ENCODE data around the gene SRRM2.

SRRM2 gene

DNA sequence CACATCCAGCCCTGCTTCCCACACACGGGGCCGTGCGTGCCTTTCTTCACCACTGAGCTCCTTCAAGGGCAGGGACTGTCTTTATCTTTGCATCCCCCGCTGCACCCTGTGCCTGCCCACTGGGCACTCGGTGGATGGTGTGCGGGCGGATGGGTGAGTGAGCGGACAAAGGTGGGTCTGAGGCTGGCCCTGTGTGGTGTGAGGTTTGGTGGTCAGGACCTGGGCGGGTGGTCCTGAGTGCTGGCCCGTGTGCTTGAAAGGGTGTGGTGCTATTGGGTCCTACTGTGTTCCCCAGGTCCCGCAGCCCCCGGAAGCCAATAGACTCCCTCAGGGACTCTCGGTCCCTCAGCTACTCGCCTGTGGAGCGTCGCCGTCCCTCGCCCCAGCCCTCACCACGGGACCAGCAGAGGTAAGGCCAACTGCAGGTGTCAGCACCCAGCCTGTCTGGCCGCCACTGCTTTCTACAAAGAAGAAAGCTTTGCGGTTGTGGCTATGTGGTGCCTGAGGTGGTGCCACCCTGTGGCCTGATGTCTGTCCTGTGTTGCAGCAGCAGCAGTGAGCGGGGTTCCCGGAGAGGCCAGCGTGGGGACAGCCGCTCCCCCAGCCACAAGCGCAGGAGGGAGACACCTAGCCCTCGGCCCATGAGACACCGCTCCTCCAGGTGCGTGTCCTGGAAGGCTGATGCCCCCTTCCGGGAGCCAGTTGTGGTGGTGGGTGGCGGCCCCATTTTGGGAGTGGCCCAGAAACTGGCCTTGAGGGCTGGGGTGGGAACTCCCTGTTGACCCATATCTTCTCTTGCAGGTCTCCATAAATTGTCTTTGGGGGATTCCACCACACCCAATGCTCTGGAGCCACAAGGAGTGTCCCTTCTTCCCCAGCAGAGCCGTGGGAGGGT, 17.9 kb downstream of the SRRM2 start:
- TF ChIP-seq, protein P1, sequence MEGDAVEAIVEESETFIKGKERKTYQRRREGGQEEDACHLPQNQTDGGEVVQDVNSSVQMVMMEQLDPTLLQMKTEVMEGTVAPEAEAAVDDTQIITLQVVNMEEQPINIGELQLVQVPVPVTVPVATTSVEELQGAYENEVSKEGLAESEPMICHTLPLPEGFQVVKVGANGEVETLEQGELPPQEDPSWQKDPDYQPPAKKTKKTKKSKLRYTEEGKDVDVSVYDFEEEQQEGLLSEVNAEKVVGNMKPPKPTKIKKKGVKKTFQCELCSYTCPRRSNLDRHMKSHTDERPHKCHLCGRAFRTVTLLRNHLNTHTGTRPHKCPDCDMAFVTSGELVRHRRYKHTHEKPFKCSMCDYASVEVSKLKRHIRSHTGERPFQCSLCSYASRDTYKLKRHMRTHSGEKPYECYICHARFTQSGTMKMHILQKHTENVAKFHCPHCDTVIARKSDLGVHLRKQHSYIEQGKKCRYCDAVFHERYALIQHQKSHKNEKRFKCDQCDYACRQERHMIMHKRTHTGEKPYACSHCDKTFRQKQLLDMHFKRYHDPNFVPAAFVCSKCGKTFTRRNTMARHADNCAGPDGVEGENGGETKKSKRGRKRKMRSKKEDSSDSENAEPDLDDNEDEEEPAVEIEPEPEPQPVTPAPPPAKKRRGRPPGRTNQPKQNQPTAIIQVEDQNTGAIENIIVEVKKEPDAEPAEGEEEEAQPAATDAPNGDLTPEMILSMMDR (IDR thresholded peaks at IDR 0.05), result peak; percentile 21; the same call in 1 of the 2 replicates
- TF ChIP-seq ZFX (IDR thresholded peaks at IDR 0.05; ENCODE audit: borderline replicate concordance), result no peak
- peak overlapping the region; percentile 34 for H3K27ac ChIP-seq

DNA sequence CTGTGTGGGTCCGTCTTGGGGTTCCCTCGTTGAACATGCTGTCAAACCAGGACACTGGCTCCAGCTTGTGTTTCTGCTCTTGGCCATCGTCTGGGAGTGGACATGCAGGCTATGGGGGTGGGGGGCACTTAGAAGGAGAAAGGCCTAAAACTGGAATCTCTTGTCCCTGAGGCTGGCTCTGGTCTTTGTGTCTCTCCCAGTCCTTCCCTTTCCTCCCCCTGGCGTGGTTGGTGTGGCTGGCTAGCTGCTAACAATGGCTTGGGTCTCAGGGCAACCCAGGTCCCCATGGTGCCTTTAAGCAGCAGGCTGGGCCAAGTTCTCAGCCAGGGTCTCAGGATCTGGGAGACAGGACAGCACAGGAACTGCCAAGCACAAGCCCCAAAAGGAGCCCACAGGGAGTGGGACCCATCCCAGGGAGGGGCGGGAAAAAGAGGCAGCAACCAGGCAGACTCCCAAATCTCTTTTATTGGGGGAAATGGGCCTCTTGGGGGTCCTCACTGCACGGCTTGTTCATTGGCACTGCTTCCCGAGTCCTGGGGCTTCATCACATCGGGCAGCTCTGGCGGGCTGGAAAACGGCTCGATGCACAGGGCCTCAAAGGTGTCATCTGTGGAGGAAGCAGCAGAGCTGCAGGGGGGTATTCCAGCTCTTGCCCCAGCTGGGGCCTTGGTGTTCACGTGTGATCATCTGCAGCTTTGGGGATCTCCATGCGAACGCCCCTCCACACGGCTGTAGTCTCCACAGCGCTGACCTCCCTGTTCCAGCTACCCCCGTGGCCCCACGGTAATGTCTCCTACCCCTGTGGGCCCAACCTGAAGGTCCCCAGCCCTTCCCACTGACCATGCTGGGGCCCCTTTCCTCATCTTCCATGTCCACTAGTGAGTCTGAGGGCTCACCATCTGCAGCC, 19.3 kb downstream of the SRRM2 start:
- peak overlapping the region; percentile 34 for H3K27ac ChIP-seq
- no peak for TF ChIP-seq ZFX (IDR thresholded peaks at IDR 0.05; ENCODE audit: borderline replicate concordance)
- TF ChIP-seq, protein P1 (IDR thresholded peaks at IDR 0.05), result no peak

DNA sequence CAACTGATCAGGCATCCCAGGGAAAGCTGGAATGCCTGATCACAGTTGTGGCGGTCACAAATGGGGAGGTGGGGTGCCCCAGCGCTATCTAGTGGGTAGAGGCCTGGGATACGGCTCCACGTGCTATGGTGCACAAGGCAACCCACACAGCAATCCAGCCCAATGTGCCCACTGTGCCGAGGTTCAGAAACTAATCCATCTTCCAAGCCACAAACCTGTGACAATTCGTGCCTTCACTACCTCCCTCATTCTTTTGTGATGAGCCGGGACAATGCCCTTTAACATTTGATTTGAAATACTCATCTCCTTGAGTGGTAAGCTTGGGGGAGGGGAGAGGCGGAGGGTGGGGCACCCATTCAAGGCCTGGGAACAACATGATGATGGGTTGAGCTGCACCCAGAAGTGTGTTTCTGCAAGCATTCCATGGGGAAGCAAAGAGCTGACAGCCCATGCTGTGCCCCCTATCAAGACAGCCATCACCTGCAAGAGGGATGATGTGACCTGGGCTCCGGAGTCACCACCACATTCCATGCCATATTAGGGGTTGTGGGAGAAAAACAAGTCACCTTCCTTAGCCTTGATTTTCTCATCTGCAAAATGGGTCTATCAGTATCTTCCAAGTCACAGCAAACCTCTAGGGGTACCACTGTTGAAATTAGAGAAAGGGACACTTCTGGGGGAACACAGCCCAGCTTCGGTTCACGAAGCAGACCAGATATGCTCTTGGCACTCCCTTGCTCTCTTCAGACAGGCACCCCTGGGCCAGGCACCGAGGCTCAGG, 20.9 kb downstream of the SRRM2 start:
- H3K27ac ChIP-seq, result peak overlapping the region; percentile 29
- TF ChIP-seq ZFX (IDR thresholded peaks at IDR 0.05; ENCODE audit: borderline replicate concordance), result no peak
- TF ChIP-seq, protein P1 (IDR thresholded peaks at IDR 0.05), result no peak

DNA sequence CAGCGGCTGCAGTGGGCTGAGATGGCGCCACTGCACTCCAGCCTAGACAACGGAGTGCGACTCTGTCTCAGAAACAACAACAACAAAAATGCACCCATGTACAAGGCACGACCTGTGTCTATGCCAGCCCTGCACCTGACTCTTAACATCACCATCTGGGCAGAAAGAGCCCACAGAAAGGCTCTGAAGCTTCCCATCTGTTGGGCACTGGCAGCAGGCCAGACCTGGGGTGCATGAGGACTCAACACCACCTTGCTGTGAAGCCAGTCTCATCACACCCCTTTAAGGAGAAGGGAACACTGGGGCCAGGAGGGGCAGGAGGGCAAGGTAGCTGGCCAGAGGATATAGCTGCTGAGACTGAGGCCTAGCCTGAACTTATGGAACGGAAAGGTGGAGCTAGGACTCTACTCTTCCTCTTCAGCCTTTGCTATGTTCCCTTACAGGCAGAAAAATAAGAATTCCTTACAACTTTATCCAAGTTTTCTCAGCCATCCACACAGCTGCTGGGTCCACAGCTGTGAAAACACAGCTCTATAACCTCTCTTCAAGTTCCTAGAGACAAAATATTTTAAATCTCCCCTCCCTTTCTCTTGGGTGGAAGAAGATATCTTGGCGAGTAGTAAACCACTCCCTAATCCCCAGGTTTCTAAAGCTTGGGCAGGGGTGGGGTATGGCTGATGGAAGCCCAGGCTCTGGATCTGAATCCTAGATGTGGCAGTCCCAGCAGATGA, 21.9 kb downstream of the SRRM2 start:
- TF ChIP-seq ZFX (IDR thresholded peaks at IDR 0.05; ENCODE audit: borderline replicate concordance), result no peak
- TF ChIP-seq, protein P1 (IDR thresholded peaks at IDR 0.05), result no peak
- 0 out of 2 replicates have a peak overlapping the region, but pooled peaks have one; percentile 93 for H3K27ac ChIP-seq

DNA sequence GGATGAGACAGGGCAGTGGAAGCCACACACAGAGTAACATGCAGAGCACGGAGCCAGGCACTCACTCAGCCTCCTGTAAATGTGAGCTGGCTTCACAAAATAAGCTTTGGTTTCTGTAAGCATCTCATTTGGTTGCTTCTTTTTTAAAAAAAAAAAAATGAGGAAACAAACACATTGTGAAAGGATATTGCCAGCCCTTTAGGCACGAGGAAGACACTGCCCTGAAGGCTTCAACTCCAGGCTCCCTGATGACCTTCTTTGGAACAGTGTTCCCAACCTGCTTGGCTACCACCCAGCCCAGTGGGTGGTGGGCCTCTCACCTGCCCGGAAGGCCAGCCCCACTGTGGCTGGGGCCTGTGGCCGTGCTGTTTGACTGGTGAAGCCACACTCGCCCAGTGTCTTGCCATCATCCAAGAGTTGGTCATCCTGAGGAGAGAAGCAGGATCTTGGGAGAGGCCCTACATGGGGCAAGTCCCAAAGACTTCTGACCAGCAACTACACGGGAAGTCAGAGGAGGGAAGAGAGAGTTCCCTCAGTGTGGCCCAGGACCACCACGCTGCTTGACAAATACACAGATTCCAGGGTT, 22.8 kb downstream of the SRRM2 start:
- 0 out of 2 replicates have a peak overlapping the region, but pooled peaks have one; percentile 93 for H3K27ac ChIP-seq
- TF ChIP-seq, protein P1 (IDR thresholded peaks at IDR 0.05), result no peak
- TF ChIP-seq ZFX (IDR thresholded peaks at IDR 0.05; ENCODE audit: borderline replicate concordance), result no peak
